Measurements from ENCODE around the gene MEP1B. TPM values are rescaled to one million over a fixed set of nuclear protein-coding genes. Genes with fewer than 3 reads are reported as not detected.
"Not testable (repeated sequence)": the region's sequence is repeated elsewhere in the genome, so short reads cannot be mapped to it uniquely, and the experiment has no call there.

MEP1B gene
- not detected in 2 replicates for total RNA-seq (2014; rRNA removed; shearing (Covaris generic))

- no peak for DNase-seq (ENCODE audit: low spot score)
Observed at GRCh38 chr18:32189790-32190189, at the start of gene MEP1B. Gene MEP1B, plus strand, starts transcription at chr18:32190039. Its CDS starts 32 bp downstream, at chr18:32190071.

GRCh38 chr18:32148185-32148870 is 41.5 kb upstream of the MEP1B start:
- DNase-seq (ENCODE audit: low spot score): no peak

- no peak for DNase-seq (ENCODE audit: low spot score)
Observed at GRCh38 chr18:32152705-32153448, 37.0 kb upstream of the MEP1B start.

GRCh38 chr18:32156855-32157254 is 33.0 kb upstream of the MEP1B start:
- DNase-seq (ENCODE audit: low spot score): no peak

GRCh38 chr18:32157580-32157979 is 32.3 kb upstream of the MEP1B start:
- DNase-seq (ENCODE audit: low spot score): no peak

- DNase-seq (ENCODE audit: low spot score): peak; percentile 91
Observed at GRCh38 chr18:32158108-32158624, 31.7 kb upstream of the MEP1B start.

GRCh38 chr18:32158631-32159030 is 31.2 kb upstream of the MEP1B start:
- DNase-seq (ENCODE audit: low spot score): not testable (repeated sequence)

- no peak for DNase-seq (ENCODE audit: low spot score)
Observed at GRCh38 chr18:32160547-32160946, 29.3 kb upstream of the MEP1B start.

- no peak for DNase-seq (ENCODE audit: low spot score)
Observed at GRCh38 chr18:32167980-32168730, 21.7 kb upstream of the MEP1B start.

GRCh38 chr18:32173654-32174053 is 16.2 kb upstream of the MEP1B start:
- DNase-seq (ENCODE audit: low spot score): no peak

- DNase-seq (ENCODE audit: low spot score): no peak
Observed at GRCh38 chr18:32174719-32175118, 15.1 kb upstream of the MEP1B start.

GRCh38 chr18:32175265-32175664 is 14.6 kb upstream of the MEP1B start:
- DNase-seq (ENCODE audit: low spot score): no peak

GRCh38 chr18:32176745-32177144 is 13.1 kb upstream of the MEP1B start:
- DNase-seq (ENCODE audit: low spot score): not testable (repeated sequence)

- no peak for DNase-seq (ENCODE audit: low spot score)
Observed at GRCh38 chr18:32177530-32177929, 12.3 kb upstream of the MEP1B start.

GRCh38 chr18:32183503-32183902 is 6.3 kb upstream of the MEP1B start:
- no peak for DNase-seq (ENCODE audit: low spot score)

GRCh38 chr18:32190209-32190608 is 370 bp downstream of the MEP1B start:
- DNase-seq (ENCODE audit: low spot score): no peak

GRCh38 chr18:32195881-32196815 is 6.3 kb downstream of the MEP1B start:
- no peak for DNase-seq (ENCODE audit: low spot score)

- no peak for DNase-seq (ENCODE audit: low spot score)
Observed at GRCh38 chr18:32200766-32201165, 10.9 kb downstream of the MEP1B start.

- DNase-seq (ENCODE audit: low spot score): no peak
Observed at GRCh38 chr18:32201948-32202672, 12.3 kb downstream of the MEP1B start.

GRCh38 chr18:32208023-32208422 is 18.2 kb downstream of the MEP1B start:
- DNase-seq (ENCODE audit: low spot score): no peak
